Astrocyte (in vitro differentiated cells and primary cell): ENCODE results near the gene BMAL2. TPM values are rescaled to one million over a fixed set of nuclear protein-coding genes. Genes with fewer than 3 reads are reported as not detected.

Source experiments
- DNase-seq: peaks from one replicate; pipeline ENCODE4 v3.0.0-alpha.2; 2010; ENCODE audit warnings: low read depth
- FAIRE-seq: peaks from 2 replicates; lab custom pipeline; 2011; peaks lifted over from hg19 to GRCh38; lab: Jason Lieb, UNC
- H2AFZ ChIP-seq: 2 replicates; pipeline ENCODE4 v1.6.0; 2012; ENCODE audit warnings: low read depth, low read length, inconsistent platforms
- H3K27ac ChIP-seq: 2 replicates; pipeline ENCODE4 v1.5.1; 2011; ENCODE audit warnings: low read depth, low read length, inconsistent platforms
- H3K27me3 ChIP-seq: 2 replicates; pipeline ENCODE4 v1.6.0; 2011; ENCODE audit warnings: low read length, inconsistent platforms; ENCODE audit not compliant: insufficient read depth
- H3K36me3 ChIP-seq: 2 replicates; pipeline ENCODE4 v1.5.1; 2011; ENCODE audit warnings: low read length, inconsistent platforms; ENCODE audit not compliant: insufficient read depth
- H3K4me1 ChIP-seq: 2 replicates; pipeline ENCODE4 v1.5.1; 2011; ENCODE audit warnings: low read length, inconsistent platforms; ENCODE audit not compliant: insufficient read depth
- H3K4me2 ChIP-seq: 2 replicates; pipeline ENCODE4 v1.6.0; 2012; ENCODE audit warnings: low read length, inconsistent platforms
- H3K4me3 ChIP-seq: 2 replicates; pipeline ENCODE4 v1.5.1; 2011; ENCODE audit warnings: low read depth, mild to moderate bottlenecking, low read length, inconsistent platforms; ENCODE audit not compliant: insufficient read depth
- H3K79me2 ChIP-seq: 2 replicates; pipeline ENCODE4 v1.6.0; 2012; ENCODE audit warnings: mild to moderate bottlenecking, low read length, inconsistent platforms; ENCODE audit not compliant: insufficient read depth
- H3K9ac ChIP-seq: 2 replicates; pipeline ENCODE4 v1.6.0; 2012; ENCODE audit warnings: mild to moderate bottlenecking, low read length, inconsistent platforms
- H3K9me3 ChIP-seq: 2 replicates; pipeline ENCODE4 v1.5.1; 2012; ENCODE audit warnings: low read depth, mild to moderate bottlenecking, low read length, inconsistent platforms; ENCODE audit not compliant: insufficient read depth
- H4K20me1 ChIP-seq: 2 replicates; pipeline ENCODE4 v1.6.0; 2012; ENCODE audit warnings: low read length, inconsistent platforms; ENCODE audit not compliant: insufficient read depth
- H3K27ac Mint-ChIP-seq: one replicate; pipeline ENCODE4 v1.8.0; 2021; ENCODE audit warnings: mild to moderate bottlenecking, mixed read lengths; ENCODE audit not compliant: unreplicated experiment
- H3K27me3 Mint-ChIP-seq: one replicate; pipeline ENCODE4 v1.8.0; 2021; ENCODE audit warnings: low read depth, mixed read lengths; ENCODE audit not compliant: unreplicated experiment
- H3K36me3 Mint-ChIP-seq: one replicate; pipeline ENCODE4 v1.8.0; 2021; ENCODE audit warnings: low read depth, mixed read lengths; ENCODE audit not compliant: unreplicated experiment
- H3K4me1 Mint-ChIP-seq: one replicate; pipeline ENCODE4 v1.8.0; 2021; ENCODE audit warnings: low read depth, mixed read lengths; ENCODE audit not compliant: unreplicated experiment
- H3K4me3 Mint-ChIP-seq: one replicate; pipeline ENCODE4 v1.8.0; 2021; ENCODE audit warnings: mild to moderate bottlenecking, moderate library complexity, mixed read lengths; ENCODE audit not compliant: unreplicated experiment
- H3K9me3 Mint-ChIP-seq: one replicate; pipeline ENCODE4 v1.8.0; 2021; ENCODE audit warnings: mild to moderate bottlenecking, mixed read lengths; ENCODE audit not compliant: unreplicated experiment
- EZH2 ChIP-seq: IDR thresholded peaks from 2 replicates; pipeline ENCODE4 v1.6.1; 2012; ENCODE audit warnings: mild to moderate bottlenecking, low read length, inconsistent platforms; ENCODE audit not compliant: insufficient read depth
- total RNA-seq: library from RNA; stranded (reverse); gene quantifications from 2 replicates; pipeline ENCODE4 v1.2.1, GENCODE V29; 2021
- TF ChIP-seq, protein P1 (sequence below): IDR thresholded peaks from 2 replicates; pipeline ENCODE4 v1.5.1; 2011; ENCODE audit warnings: low read depth, mild to moderate bottlenecking, inconsistent platforms, low read length, moderate library complexity; ENCODE audit not compliant: insufficient read depth

Gene BMAL2
- total RNA-seq, 1 donor from 2014 or later = 13.6 TPM

DNA sequence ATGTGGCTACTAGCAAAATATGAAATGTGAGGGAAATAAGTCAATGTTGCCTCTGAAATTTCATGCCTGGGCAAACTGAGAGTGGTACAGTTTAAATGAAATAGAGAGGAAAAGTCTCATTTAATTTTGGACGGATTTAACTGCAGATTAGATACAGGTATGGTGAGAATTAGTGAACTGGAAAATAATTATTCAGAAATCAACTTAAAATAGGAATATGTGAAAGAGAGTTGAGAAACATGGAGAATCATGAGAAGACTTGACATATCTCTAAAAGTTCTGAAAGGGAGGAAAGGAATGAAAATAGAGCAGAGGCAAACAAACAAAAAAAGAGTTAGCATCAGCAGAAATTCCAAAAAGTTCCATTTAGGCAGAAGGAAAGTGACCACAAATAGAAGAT, 33.5 kb upstream of the BMAL2 start:
- Histone ChIP-seq H3K27ac (no peak overlapping the region), H3K9ac (no peak overlapping the region), H3K79me2 (peaks cover 63% of the 10 kb centered on the region), H3K36me3 (peaks cover 30% of the 10 kb centered on the region), H4K20me1 (peaks cover 59% of the 10 kb centered on the region), H3K9me3 (no peaks in the 10 kb centered on the region), H2AFZ (no peak overlapping the region), H3K27me3 (no peaks in the 10 kb centered on the region), H3K4me2 (no peak overlapping the region), H3K4me1 (peaks cover 4% of the 10 kb centered on the region), H3K4me3 (no peak overlapping the region)
- H3K4me1 Mint-ChIP-seq = peaks cover 15% of the 10 kb centered on the region
- H3K9me3 Mint-ChIP-seq = no peaks in the 10 kb centered on the region
- peak overlapping the region; percentile 14 for H3K27ac Mint-ChIP-seq
- TF ChIP-seq, protein P1, sequence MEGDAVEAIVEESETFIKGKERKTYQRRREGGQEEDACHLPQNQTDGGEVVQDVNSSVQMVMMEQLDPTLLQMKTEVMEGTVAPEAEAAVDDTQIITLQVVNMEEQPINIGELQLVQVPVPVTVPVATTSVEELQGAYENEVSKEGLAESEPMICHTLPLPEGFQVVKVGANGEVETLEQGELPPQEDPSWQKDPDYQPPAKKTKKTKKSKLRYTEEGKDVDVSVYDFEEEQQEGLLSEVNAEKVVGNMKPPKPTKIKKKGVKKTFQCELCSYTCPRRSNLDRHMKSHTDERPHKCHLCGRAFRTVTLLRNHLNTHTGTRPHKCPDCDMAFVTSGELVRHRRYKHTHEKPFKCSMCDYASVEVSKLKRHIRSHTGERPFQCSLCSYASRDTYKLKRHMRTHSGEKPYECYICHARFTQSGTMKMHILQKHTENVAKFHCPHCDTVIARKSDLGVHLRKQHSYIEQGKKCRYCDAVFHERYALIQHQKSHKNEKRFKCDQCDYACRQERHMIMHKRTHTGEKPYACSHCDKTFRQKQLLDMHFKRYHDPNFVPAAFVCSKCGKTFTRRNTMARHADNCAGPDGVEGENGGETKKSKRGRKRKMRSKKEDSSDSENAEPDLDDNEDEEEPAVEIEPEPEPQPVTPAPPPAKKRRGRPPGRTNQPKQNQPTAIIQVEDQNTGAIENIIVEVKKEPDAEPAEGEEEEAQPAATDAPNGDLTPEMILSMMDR = no peak
- no peak for TF ChIP-seq EZH2
- H3K4me3 Mint-ChIP-seq = no peak overlapping the region
- no peaks in the 10 kb centered on the region for H3K27me3 Mint-ChIP-seq
- no peak for FAIRE-seq
- peaks cover 26% of the 10 kb centered on the region for H3K36me3 Mint-ChIP-seq
- DNase-seq = no peak

DNA sequence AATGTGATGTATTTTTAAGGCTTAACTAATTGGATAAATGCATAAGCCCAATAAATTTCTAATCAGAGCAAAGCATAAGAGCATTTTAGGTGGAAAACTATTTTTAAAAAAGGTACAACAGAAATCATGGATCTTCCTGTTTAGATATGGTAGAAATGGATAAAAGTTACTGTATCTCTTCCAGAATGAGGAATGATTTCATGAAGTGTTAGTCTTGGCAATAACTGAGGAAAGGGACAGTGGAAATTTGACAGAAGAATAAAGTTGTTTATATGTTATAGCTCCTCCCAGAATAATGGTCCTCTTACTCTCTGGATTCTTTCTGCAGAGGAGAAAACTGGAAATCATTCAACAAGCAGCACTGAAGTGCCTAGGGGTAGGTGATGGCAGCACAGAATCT, 32.4 kb upstream of the BMAL2 start:
- H3K4me1 Mint-ChIP-seq = peaks cover 15% of the 10 kb centered on the region
- H3K36me3 Mint-ChIP-seq = peaks cover 26% of the 10 kb centered on the region
- H3K9me3 Mint-ChIP-seq = no peaks in the 10 kb centered on the region
- peaks cover 4% of the 10 kb centered on the region for H3K4me1 ChIP-seq
- H3K27me3 Mint-ChIP-seq = no peaks in the 10 kb centered on the region
- FAIRE-seq (no peak), DNase-seq (no peak)
- H3K27ac Mint-ChIP-seq = no peak overlapping the region
- H3K27ac ChIP-seq = no peak overlapping the region
- TF ChIP-seq, protein P1 = no peak
- no peak for TF ChIP-seq EZH2
- no peak overlapping the region for H3K4me3 ChIP-seq
- H2AFZ ChIP-seq = no peak overlapping the region
- no peak overlapping the region for H3K4me2 ChIP-seq
- no peaks in the 10 kb centered on the region for H3K9me3 ChIP-seq
- H3K9ac ChIP-seq = no peak overlapping the region
- H3K36me3 ChIP-seq = peaks cover 27% of the 10 kb centered on the region
- H3K27me3 ChIP-seq = no peaks in the 10 kb centered on the region
- peaks cover 57% of the 10 kb centered on the region for H3K79me2 ChIP-seq
- peaks cover 49% of the 10 kb centered on the region for H4K20me1 ChIP-seq
- H3K4me3 Mint-ChIP-seq = no peak overlapping the region
